ENCODE data around the gene NUDT21.

Gene NUDT21

GRCh38 chr16:56447286-56447685, 3.8 kb downstream of the NUDT21 start:
- no peak for DNase-seq (ENCODE audit: low spot score)
- no peak overlapping the region for H3K4me3 ChIP-seq
- no peak for TF ChIP-seq CTCF (IDR thresholded peaks at IDR 0.05)
- no peak overlapping the region for H3K27ac ChIP-seq

GRCh38 chr16:56438038-56438437, 13.1 kb downstream of the NUDT21 start:
- DNase-seq (ENCODE audit: low spot score): no peak
- no peak for TF ChIP-seq CTCF (IDR thresholded peaks at IDR 0.05)
- Histone ChIP-seq H3K27ac (no peak overlapping the region), H3K4me3 (no peak overlapping the region)

GRCh38 chr16:56436258-56436657, 14.9 kb downstream of the NUDT21 start:
- H3K4me3 ChIP-seq: no peak overlapping the region
- no peak for TF ChIP-seq CTCF (IDR thresholded peaks at IDR 0.05)
- no peak for DNase-seq (ENCODE audit: low spot score)
- H3K27ac ChIP-seq: no peak overlapping the region

GRCh38 chr16:56428091-56428490, 23.0 kb downstream of the NUDT21 start:
- TF ChIP-seq CTCF (IDR thresholded peaks at IDR 0.05): no peak
- no peak overlapping the region for H3K4me3 ChIP-seq
- no peak overlapping the region for H3K27ac ChIP-seq
- no peak for DNase-seq (ENCODE audit: low spot score)

GRCh38 chr16:56426585-56426984, 24.5 kb downstream of the NUDT21 start:
- Histone ChIP-seq H3K4me3 (no peak overlapping the region), H3K27ac (peak overlapping the region in 1 of 2 donors; percentile 97)
- DNase-seq (ENCODE audit: low spot score): no peak
- TF ChIP-seq CTCF (IDR thresholded peaks at IDR 0.05): no peak

- DNase-seq (ENCODE audit: low spot score): peak; percentile 78
- no peak for TF ChIP-seq CTCF (IDR thresholded peaks at IDR 0.05)
Measured at GRCh38 chr16:56425439-56425832, 25.7 kb downstream of the NUDT21 start, which contains the start of gene AMFR. Gene AMFR (minus strand): TSS chr16:56425545. CDS start chr16:56425327, 218 bp downstream.

GRCh38 chr16:56424791-56425438, 26.2 kb downstream of the NUDT21 start:
- Histone ChIP-seq H3K4me3 (peak overlapping the region; percentile 90), H3K27ac (peak overlapping the region; percentile 78 to 97)
- DNase-seq (ENCODE audit: low spot score): peak; percentile 75
- TF ChIP-seq CTCF (IDR thresholded peaks at IDR 0.05): no peak

More at GRCh38 chr16:56425439-56425832, 25.7 kb downstream of the NUDT21 start, which contains the start of gene AMFR:
- peak within 1 kb of the TSS; percentile 90 for H3K4me3 ChIP-seq
- H3K27ac ChIP-seq: peak within 1 kb of the TSS; percentile 85 to 97
